ENCODE data around the gene EPN3.

Gene EPN3

GRCh38 chr17:50550661-50551432, 18.3 kb downstream of the EPN3 start:
- DNase-seq (ENCODE audit: low read depth) = no peak

- DNase-seq (ENCODE audit: low read depth) = no peak
Observed at GRCh38 chr17:50551433-50551815, 18.9 kb downstream of the EPN3 start.

GRCh38 chr17:50551884-50552283, 19.3 kb downstream of the EPN3 start:
- no peak for DNase-seq (ENCODE audit: low read depth)

GRCh38 chr17:50554201-50554600, 21.7 kb downstream of the EPN3 start:
- DNase-seq (ENCODE audit: low read depth) = no peak

GRCh38 chr17:50556803-50557202, 24.3 kb downstream of the EPN3 start:
- DNase-seq (ENCODE audit: low read depth) = no peak

- no peak for DNase-seq (ENCODE audit: low read depth)
Observed at GRCh38 chr17:50557630-50558029, 25.1 kb downstream of the EPN3 start.

GRCh38 chr17:50558091-50558490, 25.6 kb downstream of the EPN3 start:
- DNase-seq (ENCODE audit: low read depth) = no peak

- no peak for DNase-seq (ENCODE audit: low read depth)
Observed at GRCh38 chr17:50558581-50558940, 26.0 kb downstream of the EPN3 start.

GRCh38 chr17:50558941-50559614, 26.5 kb downstream of the EPN3 start:
- DNase-seq (ENCODE audit: low read depth) = no peak

GRCh38 chr17:50559674-50560184, 27.2 kb downstream of the EPN3 start:
- DNase-seq (ENCODE audit: low read depth) = no peak

GRCh38 chr17:50560185-50560824, 27.8 kb downstream of the EPN3 start, which contains the start of gene CACNA1G:
Gene CACNA1G, plus strand, starts transcription at chr17:50560715. Its CDS starts 745 bp downstream, at chr17:50561460.
- DNase-seq (ENCODE audit: low read depth) = peak; percentile 70

- DNase-seq (ENCODE audit: low read depth) = no peak
Observed at GRCh38 chr17:50560931-50561745, 28.6 kb downstream of the EPN3 start.

- no peak for DNase-seq (ENCODE audit: low read depth)
Observed at GRCh38 chr17:50561746-50562141, 29.2 kb downstream of the EPN3 start.

GRCh38 chr17:50562242-50563091, 29.9 kb downstream of the EPN3 start:
- no peak for DNase-seq (ENCODE audit: low read depth)

GRCh38 chr17:50563092-50563511, 30.6 kb downstream of the EPN3 start:
- DNase-seq (ENCODE audit: low read depth) = no peak

- no peak for DNase-seq (ENCODE audit: low read depth)
Observed at GRCh38 chr17:50564916-50565315, 32.4 kb downstream of the EPN3 start.

GRCh38 chr17:50565402-50566350, 33.1 kb downstream of the EPN3 start:
- no peak for DNase-seq (ENCODE audit: low read depth)

- no peak for DNase-seq (ENCODE audit: low read depth)
Observed at GRCh38 chr17:50566886-50567285, 34.4 kb downstream of the EPN3 start.

- no peak for DNase-seq (ENCODE audit: low read depth)
Observed at GRCh38 chr17:50568659-50569058, 36.1 kb downstream of the EPN3 start.

GRCh38 chr17:50569592-50569991, 37.1 kb downstream of the EPN3 start:
- DNase-seq (ENCODE audit: low read depth) = no peak

Measured in stimulated activated CD8-positive, alpha-beta memory T cell treated with anti-CD3 and anti-CD28 coated beads, Interleukin-15, amount 100 ng/mL, for 1 hour (primary cell).